Vagina (tissue), 2 donors: ENCODE results near the gene TAF3.

Experiments used
- POLR2A ChIP-seq, 2 donors: fragments of 450-650 bp; IDR thresholded peaks; one replicate each; pipeline ENCODE4 v1.6.1; 2017; ENCODE audit warnings: antibody characterized with exemption in 2 of 2, mild to moderate bottlenecking in 2 of 2, moderate library complexity in 2 of 2
- POLR2AphosphoS5 ChIP-seq, 2 donors: sonication (generic); formaldehyde crosslinking; IDR thresholded peaks; one replicate each; pipeline ENCODE4 v1.9.0; 2017; ENCODE audit warnings: antibody characterized with exemption in 2 of 2, mild to moderate bottlenecking in 2 of 2, low read depth in 1 of 2; ENCODE audit not compliant: insufficient read depth in 1 of 2
- TF ChIP-seq, protein P1 (sequence below), 3 experiments: fragments of 450-650 bp in 2 of 3; fragments of 200-600 bp in 1 of 3; sonication (generic) in 1 of 3; IDR thresholded peaks; one replicate each; pipeline ENCODE4 v1.5.1; 2017 to 2019; ENCODE audit warnings: antibody characterized with exemption in 3 of 3, mild to moderate bottlenecking in 2 of 3, moderate library complexity in 2 of 3

DNA sequence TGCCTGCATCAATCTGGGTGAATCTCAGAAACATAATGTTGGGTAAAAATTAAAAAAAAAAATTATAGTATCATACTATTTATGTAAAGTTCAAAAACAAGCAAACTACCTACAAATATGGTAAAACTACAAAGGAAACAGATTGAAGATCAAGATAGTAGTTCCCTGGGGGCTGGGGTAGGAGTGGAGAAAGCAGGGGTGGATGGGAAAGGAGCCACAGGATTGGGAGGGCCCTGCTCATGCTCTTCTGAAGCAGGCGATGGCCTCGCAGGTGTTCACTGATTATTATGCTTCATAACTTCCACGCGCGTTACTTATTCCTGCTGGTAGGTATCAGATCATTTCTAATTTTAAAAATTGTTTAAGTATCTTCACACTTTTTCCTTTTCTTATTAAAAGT, 140.1 kb downstream of the TAF3 start:
- TF ChIP-seq, protein P1, sequence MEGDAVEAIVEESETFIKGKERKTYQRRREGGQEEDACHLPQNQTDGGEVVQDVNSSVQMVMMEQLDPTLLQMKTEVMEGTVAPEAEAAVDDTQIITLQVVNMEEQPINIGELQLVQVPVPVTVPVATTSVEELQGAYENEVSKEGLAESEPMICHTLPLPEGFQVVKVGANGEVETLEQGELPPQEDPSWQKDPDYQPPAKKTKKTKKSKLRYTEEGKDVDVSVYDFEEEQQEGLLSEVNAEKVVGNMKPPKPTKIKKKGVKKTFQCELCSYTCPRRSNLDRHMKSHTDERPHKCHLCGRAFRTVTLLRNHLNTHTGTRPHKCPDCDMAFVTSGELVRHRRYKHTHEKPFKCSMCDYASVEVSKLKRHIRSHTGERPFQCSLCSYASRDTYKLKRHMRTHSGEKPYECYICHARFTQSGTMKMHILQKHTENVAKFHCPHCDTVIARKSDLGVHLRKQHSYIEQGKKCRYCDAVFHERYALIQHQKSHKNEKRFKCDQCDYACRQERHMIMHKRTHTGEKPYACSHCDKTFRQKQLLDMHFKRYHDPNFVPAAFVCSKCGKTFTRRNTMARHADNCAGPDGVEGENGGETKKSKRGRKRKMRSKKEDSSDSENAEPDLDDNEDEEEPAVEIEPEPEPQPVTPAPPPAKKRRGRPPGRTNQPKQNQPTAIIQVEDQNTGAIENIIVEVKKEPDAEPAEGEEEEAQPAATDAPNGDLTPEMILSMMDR (IDR thresholded peaks at IDR 0.05): no peak
- no peak for TF ChIP-seq POLR2AphosphoS5 (IDR thresholded peaks at IDR 0.05; ENCODE audit: insufficient read depth in 1 of 2, low read depth in 1 of 2)
- TF ChIP-seq POLR2A (IDR thresholded peaks at IDR 0.05): no peak
